Activated CD8-positive, alpha-beta memory T cell treated with anti-CD3 and anti-CD28 coated beads for 24 hours (primary cell): ENCODE measurements around the gene EDN1.
"Not testable (repeated sequence)": the region's sequence is repeated elsewhere in the genome, so short reads cannot be mapped to it uniquely, and the experiment has no call there.

Experiments
- DNase-seq: peaks from one replicate; pipeline ENCODE4 v3.0.0-alpha.2; 2020

The EDN1 gene

GRCh38 chr6:12328701-12329100, 38.5 kb downstream of the EDN1 start:
- no peak for DNase-seq

GRCh38 chr6:12331474-12331873, 41.3 kb downstream of the EDN1 start:
- DNase-seq = no peak

- no peak for DNase-seq
These were observed 42.0 kb downstream of the EDN1 start for GRCh38 chr6:12331951-12332749.

GRCh38 chr6:12332750-12333079, 42.6 kb downstream of the EDN1 start:
- DNase-seq = not testable (repeated sequence)

GRCh38 chr6:12333128-12333527, 43.0 kb downstream of the EDN1 start:
- DNase-seq = no peak

GRCh38 chr6:12334526-12335130, 44.5 kb downstream of the EDN1 start:
- DNase-seq = no peak

- no peak for DNase-seq
These were observed 45.0 kb downstream of the EDN1 start for GRCh38 chr6:12335131-12335527.

- DNase-seq = no peak
These were observed 45.6 kb downstream of the EDN1 start for GRCh38 chr6:12335717-12336116.

GRCh38 chr6:12336121-12336971, 46.2 kb downstream of the EDN1 start:
- no peak for DNase-seq

GRCh38 chr6:12339022-12339421, 48.9 kb downstream of the EDN1 start:
- no peak for DNase-seq

GRCh38 chr6:12339808-12340487, 49.8 kb downstream of the EDN1 start:
- no peak for DNase-seq

- DNase-seq = no peak
These were observed 50.3 kb downstream of the EDN1 start for GRCh38 chr6:12340488-12340818.

GRCh38 chr6:12342664-12343063, 52.5 kb downstream of the EDN1 start:
- DNase-seq = no peak

- DNase-seq = no peak
These were observed 52.9 kb downstream of the EDN1 start for GRCh38 chr6:12343122-12343439.

GRCh38 chr6:12343440-12344162, 53.4 kb downstream of the EDN1 start:
- no peak for DNase-seq

GRCh38 chr6:12344296-12344695, 54.1 kb downstream of the EDN1 start:
- no peak for DNase-seq

- no peak for DNase-seq
These were observed 55.0 kb downstream of the EDN1 start for GRCh38 chr6:12344961-12345693.

- DNase-seq = no peak
These were observed 55.5 kb downstream of the EDN1 start for GRCh38 chr6:12345694-12346058.
